Activated naive CD4-positive, alpha-beta T cell treated with anti-CD3 and anti-CD28 coated beads, Interleukin-2, amount 10 ng/mL, durations not matched to agents 7 days and 5 days (primary cell): Measurements from ENCODE around the gene HIF3A.

Experiments
- CTCF ChIA-PET: fragments of 350-600 bp; sonication (Branson Sonifier 250); formaldehyde crosslinking; loops from one replicate; lab custom pipeline; 2021; ENCODE audit warnings: antibody characterized with exemption; lab: Charles Lee
- DNase-seq: peaks from one replicate; pipeline ENCODE4 v3.0.0-alpha.2; 2020
- H3K27ac Mint-ChIP-seq: one replicate; pipeline ENCODE4 v1.8.0; 2021; ENCODE audit warnings: mild to moderate bottlenecking, moderate library complexity, mixed read lengths
- H3K27me3 Mint-ChIP-seq: one replicate; pipeline ENCODE4 v1.8.0; 2021; ENCODE audit warnings: mild to moderate bottlenecking, mixed read lengths
- H3K36me3 Mint-ChIP-seq: one replicate; pipeline ENCODE4 v1.8.0; 2021; ENCODE audit warnings: mixed read lengths
- H3K4me1 Mint-ChIP-seq: one replicate; pipeline ENCODE4 v1.8.0; 2021; ENCODE audit warnings: mixed read lengths
- H3K4me3 Mint-ChIP-seq: one replicate; pipeline ENCODE4 v1.8.0; 2021; ENCODE audit warnings: mild to moderate bottlenecking, moderate library complexity, mixed read lengths
- H3K9me3 Mint-ChIP-seq: one replicate; pipeline ENCODE4 v1.8.0; 2021; ENCODE audit warnings: mixed read lengths

The HIF3A gene

GRCh38 chr19:46328079-46328478 is 31.2 kb downstream of the HIF3A start:
- Mint-ChIP-seq H3K9me3 (peaks cover 33% of the 10 kb centered on the region), H3K36me3 (peaks cover 3% of the 10 kb centered on the region), H3K4me1 (no peaks in the 10 kb centered on the region), H3K27me3 (peaks cover 15% of the 10 kb centered on the region), H3K4me3 (no peak overlapping the region), H3K27ac (no peak overlapping the region)
- DNase-seq: no peak
- CTCF ChIA-PET: no interaction called here

DNA sequence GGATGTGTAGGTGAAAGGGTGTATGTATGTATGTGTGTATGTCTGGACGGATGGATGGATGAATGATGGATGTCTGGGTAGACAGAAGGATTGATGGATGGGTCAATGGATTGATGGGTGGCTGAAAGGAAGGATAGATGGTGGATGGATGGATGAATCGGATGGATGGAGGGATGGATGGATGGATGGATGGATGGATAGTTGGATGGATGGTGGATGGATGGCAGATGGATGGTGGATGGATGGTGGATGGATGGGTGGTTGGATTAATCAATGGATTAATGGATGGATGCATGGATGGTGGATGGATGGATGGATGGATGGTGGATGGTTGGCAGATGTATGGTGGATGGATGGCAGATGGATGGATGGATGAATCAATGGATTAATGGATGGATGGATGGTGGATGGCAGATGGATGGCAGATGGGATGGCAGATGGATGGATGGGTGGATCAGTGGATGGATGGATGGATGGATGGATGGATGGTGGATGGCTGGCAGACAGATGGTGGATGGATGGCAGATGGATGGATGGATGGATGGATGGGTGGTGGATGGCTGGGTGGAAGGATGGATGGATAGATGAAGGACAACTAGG is 33.6 kb downstream of the HIF3A start:
- H3K4me1 Mint-ChIP-seq: no peaks in the 10 kb centered on the region
- peaks cover 15% of the 10 kb centered on the region for H3K27me3 Mint-ChIP-seq
- H3K4me3 Mint-ChIP-seq: no peak overlapping the region
- peaks cover 32% of the 10 kb centered on the region for H3K9me3 Mint-ChIP-seq
- peaks cover 3% of the 10 kb centered on the region for H3K36me3 Mint-ChIP-seq
- H3K27ac Mint-ChIP-seq: no peak overlapping the region
- DNase-seq: no peak
- CTCF ChIA-PET: no interaction called here

DNA sequence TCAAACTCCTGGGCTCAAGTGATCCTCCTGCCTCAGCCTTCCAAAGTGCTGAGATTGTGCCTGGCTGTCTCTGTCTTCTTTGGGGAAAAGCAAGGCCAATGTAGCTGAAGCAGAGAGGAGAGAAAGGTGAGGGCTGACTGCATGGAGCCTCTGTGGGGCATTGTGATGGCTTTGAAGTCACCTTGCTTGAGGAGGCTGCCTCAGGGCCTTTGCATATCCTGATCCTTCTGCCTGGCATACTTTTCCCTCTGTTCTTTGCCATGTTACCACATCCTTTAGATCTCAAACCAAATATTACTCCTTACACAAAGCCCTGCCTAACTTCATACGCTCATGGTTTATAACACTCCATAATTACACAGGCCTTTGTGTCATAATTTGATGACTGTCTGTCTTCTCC is 40.6 kb downstream of the HIF3A start:
- Mint-ChIP-seq H3K9me3 (no peaks in the 10 kb centered on the region), H3K27ac (no peak overlapping the region), H3K4me3 (no peak overlapping the region), H3K27me3 (peaks cover 48% of the 10 kb centered on the region), H3K36me3 (no peaks in the 10 kb centered on the region), H3K4me1 (no peaks in the 10 kb centered on the region)
- CTCF ChIA-PET: no interaction called here
- no peak for DNase-seq

- Mint-ChIP-seq H3K36me3 (no peaks in the 10 kb centered on the region), H3K4me3 (no peak overlapping the region), H3K9me3 (no peaks in the 10 kb centered on the region), H3K27me3 (peaks cover 63% of the 10 kb centered on the region), H3K4me1 (no peaks in the 10 kb centered on the region), H3K27ac (no peak overlapping the region)
- CTCF ChIA-PET: interaction anchor here (0.5 kb wide), 1 partner anchor 58 kb away, joined by 3 read pairs; no protein-coding TSS in a partner anchor
- no peak for DNase-seq
Observed at GRCh38 chr19:46339446-46339845, 42.6 kb downstream of the HIF3A start.

GRCh38 chr19:46340051-46340659 is 43.3 kb downstream of the HIF3A start:
- Mint-ChIP-seq H3K36me3 (no peaks in the 10 kb centered on the region), H3K4me3 (no peak overlapping the region), H3K4me1 (no peaks in the 10 kb centered on the region), H3K27me3 (peaks cover 63% of the 10 kb centered on the region), H3K27ac (no peak overlapping the region), H3K9me3 (no peaks in the 10 kb centered on the region)
- CTCF ChIA-PET: interaction anchor here (0.5 kb wide), 1 partner anchor 59 kb away, joined by 3 read pairs; no protein-coding TSS in a partner anchor
- no peak for DNase-seq

- DNase-seq: no peak
- no peaks in the 10 kb centered on the region for H3K36me3 Mint-ChIP-seq
- H3K27me3 Mint-ChIP-seq: peaks cover 63% of the 10 kb centered on the region
- H3K27ac Mint-ChIP-seq: no peak overlapping the region
- CTCF ChIA-PET: no interaction called here
- H3K4me1 Mint-ChIP-seq: peaks cover 8% of the 10 kb centered on the region
- H3K9me3 Mint-ChIP-seq: no peaks in the 10 kb centered on the region
- no peak overlapping the region for H3K4me3 Mint-ChIP-seq
Observed at GRCh38 chr19:46341937-46342336, 45.1 kb downstream of the HIF3A start.

DNA sequence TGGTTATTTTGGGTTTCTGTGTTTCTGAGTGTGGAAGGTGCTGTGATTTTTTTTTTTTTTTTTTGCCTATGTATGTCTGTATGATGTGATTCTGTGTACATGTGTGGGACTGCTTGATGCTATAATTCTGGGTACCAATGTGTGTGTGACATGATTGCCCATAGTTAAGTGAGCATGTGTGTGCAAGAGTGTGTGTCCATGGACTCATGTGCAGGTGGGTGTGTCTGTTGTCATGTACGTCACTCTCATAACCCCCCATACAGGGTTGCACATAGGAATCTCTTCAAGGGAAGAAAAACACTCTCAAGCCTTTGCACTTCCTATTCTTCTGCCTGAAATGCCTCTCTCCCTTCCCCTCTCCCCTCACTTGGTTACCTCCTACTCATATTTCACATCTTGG is 47.5 kb downstream of the HIF3A start:
- Mint-ChIP-seq H3K27me3 (peaks cover 47% of the 10 kb centered on the region), H3K36me3 (peaks cover 14% of the 10 kb centered on the region), H3K9me3 (no peaks in the 10 kb centered on the region), H3K4me1 (peaks cover 31% of the 10 kb centered on the region), H3K27ac (no peak overlapping the region), H3K4me3 (no peak overlapping the region)
- CTCF ChIA-PET: no interaction called here
- no peak for DNase-seq

DNA sequence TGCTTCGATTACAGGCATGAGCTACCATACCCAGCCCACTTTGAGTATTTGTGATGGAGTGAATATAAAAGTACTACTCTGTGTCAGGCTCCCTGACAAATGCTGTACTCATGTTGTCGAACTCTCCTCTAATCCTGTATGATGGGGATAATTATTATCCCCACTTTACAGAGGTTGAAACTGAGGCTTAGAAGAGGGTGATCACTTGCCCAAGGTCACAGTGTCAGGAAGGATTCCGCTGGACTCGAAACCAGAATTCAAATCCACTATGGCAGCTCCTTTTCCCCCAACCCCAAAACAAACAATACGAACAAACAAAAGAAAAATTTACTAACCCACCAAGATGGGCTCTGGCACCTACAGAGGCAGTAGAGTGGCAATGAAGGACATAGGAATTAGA is 48.3 kb downstream of the HIF3A start:
- Mint-ChIP-seq H3K36me3 (peaks cover 18% of the 10 kb centered on the region), H3K27me3 (peaks cover 39% of the 10 kb centered on the region), H3K4me3 (peak overlapping the region; percentile 84), H3K4me1 (peaks cover 39% of the 10 kb centered on the region), H3K27ac (no peak overlapping the region), H3K9me3 (no peaks in the 10 kb centered on the region)
- DNase-seq: no peak
- CTCF ChIA-PET: no interaction called here

- Mint-ChIP-seq H3K9me3 (no peaks in the 10 kb centered on the region), H3K27me3 (peaks cover 21% of the 10 kb centered on the region), H3K27ac (peak within 1 kb of the TSS; percentile 89), H3K4me1 (peaks cover 57% of the 10 kb centered on the region), H3K4me3 (peak within 1 kb of the TSS; percentile 84), H3K36me3 (peaks cover 22% of the 10 kb centered on the region)
- peak; percentile 91 for DNase-seq
- CTCF ChIA-PET: interaction anchor here (0.6 to 2.3 kb wide), 11 partner anchors 8 to 66 kb away, joined by 3 to 9 read pairs (median 4); no protein-coding TSS in a partner anchor
Observed at GRCh38 chr19:46346821-46347571, 50.2 kb downstream of the HIF3A start, which contains the start of gene PPP5C. Gene PPP5C, plus strand, starts transcription at chr19:46347087. Its CDS starts 10 bp downstream, at chr19:46347097.

DNA sequence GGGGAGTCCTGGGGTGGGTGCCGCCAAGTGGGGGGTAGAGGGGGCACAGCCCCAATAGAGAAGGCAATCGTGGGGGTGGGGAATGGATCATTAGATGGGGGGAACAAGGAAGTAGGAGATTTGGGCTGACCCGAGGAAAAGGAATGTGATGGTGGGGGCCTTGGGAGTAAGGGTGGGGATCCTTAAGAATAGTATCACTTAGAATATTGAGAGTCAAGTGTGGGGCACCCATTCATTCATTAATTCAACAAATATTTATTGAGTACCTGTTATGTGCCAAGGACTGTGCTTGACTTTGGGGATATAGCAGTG is 50.7 kb downstream of the HIF3A start:
- no peak for DNase-seq
- Mint-ChIP-seq H3K9me3 (no peaks in the 10 kb centered on the region), H3K27ac (peak overlapping the region; percentile 89), H3K36me3 (peaks cover 24% of the 10 kb centered on the region), H3K4me1 (peaks cover 61% of the 10 kb centered on the region), H3K27me3 (peaks cover 15% of the 10 kb centered on the region), H3K4me3 (peak overlapping the region; percentile 84)
- CTCF ChIA-PET: interaction anchor here (0.7 to 2.3 kb wide), 6 partner anchors 9 to 67 kb away, joined by 3 to 9 read pairs (median 5); no protein-coding TSS in a partner anchor

- peaks cover 11% of the 10 kb centered on the region for H3K27me3 Mint-ChIP-seq
- CTCF ChIA-PET: interaction anchor here (0.7 to 2.3 kb wide), 5 partner anchors 8 to 67 kb away, joined by 3 to 9 read pairs (median 4); no protein-coding TSS in a partner anchor
- H3K9me3 Mint-ChIP-seq: no peaks in the 10 kb centered on the region
- H3K27ac Mint-ChIP-seq: peak overlapping the region; percentile 89
- DNase-seq: no peak
- H3K36me3 Mint-ChIP-seq: peaks cover 24% of the 10 kb centered on the region
- peaks cover 64% of the 10 kb centered on the region for H3K4me1 Mint-ChIP-seq
- peak overlapping the region; percentile 84 for H3K4me3 Mint-ChIP-seq
Observed at GRCh38 chr19:46347985-46348384, 51.1 kb downstream of the HIF3A start.

DNA sequence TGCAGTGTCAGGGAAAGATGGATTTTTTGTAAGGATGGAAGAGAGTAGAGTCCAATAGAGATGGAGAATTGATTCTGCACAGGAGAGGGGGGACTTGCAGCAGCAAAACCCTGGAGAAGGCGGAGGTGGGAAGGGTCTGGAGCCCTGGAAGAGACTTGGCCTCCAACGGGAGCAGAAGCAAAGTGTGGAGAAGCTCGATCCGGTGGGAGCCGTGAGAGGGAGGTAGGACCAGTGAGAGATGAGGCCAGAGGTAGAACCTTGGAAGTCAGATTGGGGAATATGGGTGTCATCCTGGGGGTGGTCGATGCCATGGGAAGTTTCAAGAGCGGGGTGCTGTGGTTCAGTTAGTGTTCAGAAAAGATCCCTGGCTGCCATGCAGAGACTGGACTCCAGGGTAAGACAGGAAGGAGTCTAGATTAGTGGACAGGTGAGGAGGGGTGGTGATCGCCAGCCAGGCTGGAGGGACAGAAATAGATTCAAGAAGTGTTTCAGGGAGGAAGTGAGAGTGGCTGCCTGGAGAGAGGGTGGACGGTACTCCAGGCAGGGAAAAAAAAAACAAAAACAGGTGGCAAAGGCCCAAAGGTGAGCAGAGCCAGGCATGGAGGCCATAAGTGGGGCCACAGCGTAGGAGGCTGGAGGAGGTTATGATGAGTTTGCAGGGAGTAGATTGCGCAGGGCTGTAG is 52.6 kb downstream of the HIF3A start:
- peaks cover 71% of the 10 kb centered on the region for H3K4me1 Mint-ChIP-seq
- H3K4me3 Mint-ChIP-seq: peak overlapping the region; percentile 77
- no peaks in the 10 kb centered on the region for H3K9me3 Mint-ChIP-seq
- peak overlapping the region; percentile 87 for H3K27ac Mint-ChIP-seq
- CTCF ChIA-PET: no interaction called here
- no peak for DNase-seq
- no peaks in the 10 kb centered on the region for H3K27me3 Mint-ChIP-seq
- peaks cover 31% of the 10 kb centered on the region for H3K36me3 Mint-ChIP-seq

- Mint-ChIP-seq H3K4me1 (peaks cover 71% of the 10 kb centered on the region), H3K27me3 (no peaks in the 10 kb centered on the region), H3K27ac (peak overlapping the region; percentile 87), H3K4me3 (peak overlapping the region; percentile 77), H3K9me3 (no peaks in the 10 kb centered on the region), H3K36me3 (peaks cover 33% of the 10 kb centered on the region)
- CTCF ChIA-PET: interaction anchor here (1.9 kb wide), 1 partner anchor 46 kb away, joined by 6 read pairs; no protein-coding TSS in a partner anchor
- DNase-seq: no peak
Observed at GRCh38 chr19:46350029-46350757, 53.4 kb downstream of the HIF3A start.
